CD14-positive monocyte (primary cell): ENCODE data around the gene SMIM3. TPM values are rescaled to one million over a fixed set of nuclear protein-coding genes. Genes with fewer than 3 reads are reported as not detected.

ENCODE experiments used
- DNase-seq, 3 donors: peaks; one replicate each; pipeline ENCODE4 v3.0.0-alpha.2; 2011 to 2022
- H2AFZ ChIP-seq: 2 replicates; pipeline ENCODE4 v1.6.0; 2012; ENCODE audit warnings: mild to moderate bottlenecking, low read depth, low read length, inconsistent platforms; ENCODE audit not compliant: insufficient read depth, poor library complexity, severe bottlenecking
- H3K27ac ChIP-seq, 2 donors: 1 replicate in 1 of 2; 2 replicates in 1 of 2; pipeline ENCODE4 v1.5.1; 2012 to 2013; ENCODE audit warnings: low read length in 2 of 2, control low read depth in 1 of 2, inconsistent platforms in 1 of 2, low read depth in 1 of 2, mild to moderate bottlenecking in 1 of 2
- H3K27me3 ChIP-seq, 2 donors: one replicate each; pipeline versions ENCODE4 v1.6.0 to v1.6.1; 2011 to 2013; ENCODE audit warnings: low read length in 2 of 2; ENCODE audit not compliant: control insufficient read depth in 2 of 2, insufficient read depth in 2 of 2
- H3K36me3 ChIP-seq, 2 donors: replicated peaks in 1 of 2; 1 replicate in 1 of 2; 2 replicates in 1 of 2; pipeline versions ENCODE4 v1.5.1 to v1.6.1; 2012 to 2013; ENCODE audit warnings: low read length in 2 of 2, control low read depth in 1 of 2, inconsistent platforms in 1 of 2, mild to moderate bottlenecking in 1 of 2; ENCODE audit not compliant: insufficient read depth in 2 of 2, control insufficient read depth in 1 of 2
- H3K4me1 ChIP-seq, 2 donors: 1 replicate in 1 of 2; 2 replicates in 1 of 2; pipeline versions ENCODE4 v1.5.1 to v1.6.1; 2012 to 2013; ENCODE audit warnings: low read length in 2 of 2, control low read depth in 1 of 2, inconsistent platforms in 1 of 2, mild to moderate bottlenecking in 1 of 2, moderate library complexity in 1 of 2; ENCODE audit not compliant: insufficient read depth in 2 of 2, control insufficient read depth in 1 of 2
- H3K4me2 ChIP-seq: replicated peaks from 2 replicates; pipeline ENCODE3; 2012; ENCODE audit warnings: low read length, moderate library complexity, mild to moderate bottlenecking; ENCODE audit not compliant: poor library complexity, severe bottlenecking; ENCODE audit errors: extremely low read depth
- H3K4me3 ChIP-seq, 3 experiments: fragments of 200-600 bp in 1 of 3; sonication (generic) in 1 of 3; replicated peaks in 1 of 3; 1 replicate in 2 of 3; 2 replicates in 1 of 3; pipeline ENCODE4 v1.5.1; 2011 to 2013; ENCODE audit warnings: low read length in 3 of 3, mild to moderate bottlenecking in 3 of 3, control low read depth in 2 of 3, low read depth in 2 of 3, inconsistent platforms in 1 of 3, moderate library complexity in 1 of 3
- H3K79me2 ChIP-seq: 2 replicates; pipeline ENCODE4 v1.6.0; 2012; ENCODE audit warnings: mild to moderate bottlenecking, control low read depth, inconsistent platforms, low read length, moderate library complexity; ENCODE audit not compliant: insufficient read depth
- H3K9ac ChIP-seq: 2 replicates; pipeline ENCODE4 v1.6.0; 2017; ENCODE audit warnings: low read length, mild to moderate bottlenecking; ENCODE audit not compliant: insufficient read depth, poor library complexity, severe bottlenecking
- H3K9me3 ChIP-seq, 2 donors: replicated peaks in 1 of 2; 1 replicate in 1 of 2; 2 replicates in 1 of 2; pipeline versions ENCODE4 v1.5.1 to v1.6.1; 2012 to 2013; ENCODE audit warnings: low read length in 2 of 2, control low read depth in 1 of 2; ENCODE audit not compliant: control insufficient read depth in 1 of 2, insufficient read depth in 1 of 2
- H4K20me1 ChIP-seq: 2 replicates; pipeline ENCODE4 v1.6.0; 2012; ENCODE audit warnings: mild to moderate bottlenecking, low read length, control low read depth, moderate library complexity; ENCODE audit not compliant: insufficient read depth
- H3K27ac Mint-ChIP-seq, 7 donors: one replicate each; pipeline ENCODE4 v1.8.0; 2020; ENCODE audit warnings: mild to moderate bottlenecking in 7 of 7, mixed read lengths in 7 of 7, moderate library complexity in 6 of 7, inconsistent platforms in 2 of 7
- H3K27me3 Mint-ChIP-seq, 3 donors: one replicate each; pipeline ENCODE4 v1.8.0; 2021 to 2022; ENCODE audit warnings: low read depth in 3 of 3, mild to moderate bottlenecking in 3 of 3, mixed read lengths in 3 of 3, moderate library complexity in 3 of 3, inconsistent platforms in 1 of 3
- H3K36me3 Mint-ChIP-seq, 2 donors: one replicate each; pipeline ENCODE4 v1.8.0; 2020; ENCODE audit warnings: mixed read lengths in 2 of 2, inconsistent platforms in 1 of 2, mild to moderate bottlenecking in 1 of 2
- H3K4me1 Mint-ChIP-seq: one replicate; pipeline ENCODE4 v1.8.0; 2020; ENCODE audit warnings: mild to moderate bottlenecking, mixed read lengths
- H3K4me3 Mint-ChIP-seq, 2 donors: one replicate each; pipeline ENCODE4 v1.8.0; 2020; ENCODE audit warnings: mild to moderate bottlenecking in 2 of 2, mixed read lengths in 2 of 2, moderate library complexity in 1 of 2
- H3K9me3 Mint-ChIP-seq, 7 donors: one replicate each; pipeline ENCODE4 v1.8.0; 2020 to 2022; ENCODE audit warnings: mixed read lengths in 7 of 7, mild to moderate bottlenecking in 6 of 7, moderate library complexity in 6 of 7, inconsistent platforms in 2 of 7
- CTCF ChIP-seq: fragments of 200-600 bp; IDR thresholded peaks from one replicate; pipeline ENCODE4 v1.8.0; 2022; ENCODE audit warnings: antibody characterized with exemption, mild to moderate bottlenecking
- WGBS: methylation state at CpG from one replicate; pipeline ENCODE4 v1.1.5; 2013; ENCODE audit warnings: missing lambda C conversion rate; ENCODE audit not compliant: insufficient coverage; 5-methylcytosine and 5-hydroxymethylcytosine counted together
- intact Hi-C, 2 donors: fragments of 100-400 bp; cut with micrococcal nuclease; formaldehyde crosslinking; loops; one replicate each; pipeline versions ENCODE4 v1.15.0 to v1.15.1; 2023
- polyA plus RNA-seq, 3 donors: library from polyadenylated mRNA; depleted of rRNA in 1 of 3; unstranded in 2 of 3; stranded (reverse) in 1 of 3; fragments of 300-500 nt in 2 of 3; fragments of >200 nt in 1 of 3; fragmentation: Illumina TruSeq in 2 of 3; gene quantifications; 1 replicate in 2 of 3; 2 replicates in 1 of 3; pipeline ENCODE4 v1.2.3, GENCODE V29; 2012 to 2021

SMIM3 gene
- polyA plus RNA-seq, 3 donors: 41.7 to 52.2 (median 45.4) TPM

GRCh38 chr5:150801117-150801927 lies 22.8 kb downstream of the SMIM3 start:
- Mint-ChIP-seq H3K27ac (peak overlapping the region in 4 of 7 donors; percentile 23 to 54 (median 39)), H3K9me3 (peaks cover 0 to 4% (median 2%) of the 10 kb centered on the region in 7 donors), H3K4me1 (peaks cover 13% of the 10 kb centered on the region), H3K36me3 (peaks cover 19 to 24% of the 10 kb centered on the region in 2 donors), H3K27me3 (peaks cover 0 to 3% (median 0%) of the 10 kb centered on the region in 3 donors), H3K4me3 (peak overlapping the region; percentile 66 to 87)
- intact Hi-C loops: loop anchor here in 1 of 2 donors (5.0 kb wide), 1 partner anchor 41 kb away; no protein-coding TSS in a partner anchor
- peaks cover 8 to 11% of the 10 kb centered on the region in 2 donors for H3K4me1 ChIP-seq
- 8% methylated on average over 5 of the region's 15 CpGs for WGBS
- peak overlapping the region; percentile 64 for H3K4me2 ChIP-seq
- peak; percentile 74 for TF ChIP-seq CTCF
- peak overlapping the region; percentile 29 to 67 (median 43) for H3K4me3 ChIP-seq
- H3K27me3 ChIP-seq: no peaks in the 10 kb centered on the region
- H4K20me1 ChIP-seq: peaks cover under 1% of the 10 kb centered on the region
- DNase-seq: peak in 2 of 3 donors; percentile 43 to 52
- no peaks in the 10 kb centered on the region for H3K9me3 ChIP-seq
- H3K79me2 ChIP-seq: peaks cover under 1% of the 10 kb centered on the region
- peak overlapping the region in 1 of 2 donors; percentile 31 for H3K27ac ChIP-seq
- H3K36me3 ChIP-seq: peaks cover 7 to 38% of the 10 kb centered on the region in 2 donors
- peak overlapping the region; percentile 68 for H2AFZ ChIP-seq
- H3K9ac ChIP-seq: peak overlapping the region; percentile 8

DNA sequence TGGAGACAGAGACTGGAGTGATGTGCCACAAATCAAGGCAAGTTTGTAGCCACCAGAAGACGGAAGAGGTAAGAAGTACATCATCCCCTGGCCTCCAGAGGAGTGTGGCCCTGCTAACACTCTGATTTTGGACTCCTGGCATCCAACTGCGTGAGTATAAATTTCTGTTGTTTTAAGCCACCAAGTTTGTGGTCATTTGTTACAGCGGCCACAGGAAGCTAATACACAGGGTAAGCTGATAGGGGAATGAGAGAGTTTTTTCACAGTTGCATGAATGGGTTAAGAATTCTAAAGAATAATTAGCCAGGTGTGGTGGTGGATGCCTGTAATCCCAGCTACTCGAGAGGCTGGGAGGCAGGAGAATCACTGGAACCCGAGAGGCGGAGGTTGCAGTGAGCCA lies 25.8 kb downstream of the SMIM3 start:
- Histone ChIP-seq H3K4me1 (peaks cover 8 to 11% of the 10 kb centered on the region in 2 donors), H3K9me3 (no peaks in the 10 kb centered on the region), H3K4me2 (no peak overlapping the region), H3K27ac (no peak overlapping the region), H4K20me1 (no peaks in the 10 kb centered on the region), H3K4me3 (no peak overlapping the region), H2AFZ (no peak overlapping the region), H3K27me3 (no peaks in the 10 kb centered on the region), H3K79me2 (no peaks in the 10 kb centered on the region), H3K9ac (no peak overlapping the region), H3K36me3 (peaks cover 0 to 15% of the 10 kb centered on the region in 2 donors)
- Mint-ChIP-seq H3K27ac (no peak overlapping the region), H3K4me3 (no peak overlapping the region), H3K9me3 (peaks cover 0 to 4% (median 2%) of the 10 kb centered on the region in 7 donors), H3K27me3 (peaks cover 0 to 3% (median 0%) of the 10 kb centered on the region in 3 donors), H3K36me3 (no peaks in the 10 kb centered on the region), H3K4me1 (peaks cover 13% of the 10 kb centered on the region)
- TF ChIP-seq CTCF: no peak
- intact Hi-C loops: loop anchor here in 1 of 2 donors (5.0 kb wide), 1 partner anchor 38 kb away; no protein-coding TSS in a partner anchor
- no peak for DNase-seq
- WGBS: 98% methylated on average over 6 of the region's 6 CpGs
